Hepatocyte (in vitro differentiated cells): ENCODE measurements around the gene SYT10. TPM values are rescaled to one million over a fixed set of nuclear protein-coding genes. Genes with fewer than 3 reads are reported as not detected.
"Not testable (repeated sequence)": the region's sequence is repeated elsewhere in the genome, so short reads cannot be mapped to it uniquely, and the experiment has no call there.

ENCODE experiments used
- DNase-seq: peaks from one replicate; pipeline ENCODE4 v3.0.0-alpha.2; 2016; ENCODE audit warnings: low spot score
- H2AFZ ChIP-seq: fragments of 200-600 bp; sonication (generic); 2 replicates; pipeline ENCODE4 v1.6.0; 2016; ENCODE audit warnings: antibody characterized with exemption, mild to moderate bottlenecking
- H3K27ac ChIP-seq: fragments of 200-600 bp; sonication (generic); 2 replicates; pipeline ENCODE4 v1.5.1; 2016; ENCODE audit warnings: mild to moderate bottlenecking
- H3K27me3 ChIP-seq: fragments of 200-600 bp; sonication (generic); 2 replicates; pipeline ENCODE4 v1.6.1; 2016
- H3K36me3 ChIP-seq: fragments of 200-600 bp; sonication (generic); replicated peaks from 2 replicates; pipeline ENCODE4 v1.5.1; 2016; ENCODE audit warnings: low read depth; ENCODE audit not compliant: insufficient read depth
- H3K4me1 ChIP-seq: fragments of 200-600 bp; sonication (generic); 2 replicates; pipeline ENCODE4 v1.5.1; 2016; ENCODE audit warnings: mild to moderate bottlenecking, moderate library complexity; ENCODE audit not compliant: insufficient read depth
- H3K4me2 ChIP-seq: fragments of 200-600 bp; sonication (generic); 2 replicates; pipeline ENCODE4 v1.6.0; 2016
- H3K4me3 ChIP-seq: fragments of 200-600 bp; sonication (generic); 2 replicates; pipeline ENCODE4 v1.5.1; 2016; ENCODE audit warnings: mild to moderate bottlenecking
- H3K79me2 ChIP-seq: fragments of 200-600 bp; sonication (generic); 2 replicates; pipeline ENCODE4 v1.6.0; 2017; ENCODE audit warnings: mild to moderate bottlenecking
- H3K9me2 ChIP-seq: fragments of 200-600 bp; sonication (generic); replicated peaks from 2 replicates; pipeline ENCODE4 v1.6.0; 2017; ENCODE audit warnings: mild to moderate bottlenecking; ENCODE audit not compliant: insufficient read depth
- H3K9me3 ChIP-seq: fragments of 200-600 bp; sonication (generic); 2 replicates; pipeline ENCODE4 v1.5.1; 2016; ENCODE audit warnings: low read depth, mild to moderate bottlenecking
- H4K20me1 ChIP-seq: fragments of 200-600 bp; sonication (generic); 2 replicates; pipeline ENCODE4 v1.6.0; 2016; ENCODE audit warnings: mild to moderate bottlenecking; ENCODE audit not compliant: insufficient read depth, poor library complexity, severe bottlenecking
- EZH2 ChIP-seq: fragments of 200-600 bp; sonication (generic); IDR thresholded peaks from 2 replicates; pipeline ENCODE4 v1.6.1; 2016; ENCODE audit warnings: antibody characterized with exemption, mild to moderate bottlenecking, borderline replicate concordance
- EZH2phosphoT487 ChIP-seq: fragments of 200-600 bp; sonication (generic); IDR thresholded peaks from one replicate; pipeline ENCODE4 v1.6.1; 2018; ENCODE audit warnings: antibody characterized with exemption, mild to moderate bottlenecking, low read depth, moderate library complexity; ENCODE audit not compliant: unreplicated experiment, severe bottlenecking
- WGBS: methylation state at CpG from one replicate; pipeline ENCODE4 v1.1.6; 2016; ENCODE audit warnings: low lambda C conversion rate; ENCODE audit errors: missing lambda C conversion rate; 5-methylcytosine and 5-hydroxymethylcytosine counted together
- polyA plus RNA-seq: library from polyadenylated mRNA; unstranded; fragments of >200 nt; fragmentation: Nextera tagmentation; extraction: Ambion mirVana; gene quantifications from 2 replicates; pipeline ENCODE4 v1.2.1, GENCODE V29; 2016
- total RNA-seq: library from RNA; depleted of rRNA; stranded (reverse); fragments of >200 nt; gene quantifications from 2 replicates; pipeline ENCODE4 v1.2.3, GENCODE V29; 2014
- TF ChIP-seq, protein P1 (sequence below): fragments of 200-600 bp; sonication (generic); IDR thresholded peaks from 2 replicates; pipeline ENCODE4 v1.5.1; 2016; ENCODE audit warnings: antibody characterized with exemption, mild to moderate bottlenecking; ENCODE audit not compliant: poor library complexity

Gene SYT10
- total and polyA plus RNA-seq, 2 experiments from 2014 or later, result 1.7 to 2.5 TPM

DNA sequence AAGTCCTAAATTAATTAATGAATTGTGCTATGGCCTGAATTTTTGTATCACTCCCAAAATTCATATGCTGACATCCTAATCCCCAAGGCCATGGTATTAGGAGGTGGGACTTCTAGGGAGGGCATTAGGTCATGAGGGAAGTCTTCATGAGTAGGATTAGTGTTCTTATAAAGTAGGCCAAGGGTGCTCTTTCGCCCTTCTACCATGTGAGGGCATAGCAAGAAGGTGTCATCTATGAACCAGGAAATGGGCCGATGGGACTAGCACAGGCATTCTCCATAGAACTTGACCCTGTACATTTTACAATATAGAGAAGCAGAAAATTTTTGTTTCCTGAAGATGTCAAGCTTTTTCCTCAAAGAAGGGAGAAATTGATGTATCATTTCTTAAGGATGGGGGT lies 12.5 kb downstream of the SYT10 start:
- Histone ChIP-seq H3K4me2 (no peak overlapping the region), H3K27me3 (no peaks in the 10 kb centered on the region), H3K36me3 (no peaks in the 10 kb centered on the region), H3K4me3 (no peak overlapping the region), H4K20me1 (no peaks in the 10 kb centered on the region), H3K4me1 (no peaks in the 10 kb centered on the region), H3K79me2 (no peaks in the 10 kb centered on the region), H3K9me2 (no peaks in the 10 kb centered on the region), H2AFZ (no peak overlapping the region), H3K27ac (no peak overlapping the region), H3K9me3 (no peaks in the 10 kb centered on the region)
- 84% methylated on average over 2 of the region's 2 CpGs for WGBS
- peak; percentile 9 for DNase-seq
- no peak for TF ChIP-seq EZH2phosphoT487
- TF ChIP-seq, protein P1, sequence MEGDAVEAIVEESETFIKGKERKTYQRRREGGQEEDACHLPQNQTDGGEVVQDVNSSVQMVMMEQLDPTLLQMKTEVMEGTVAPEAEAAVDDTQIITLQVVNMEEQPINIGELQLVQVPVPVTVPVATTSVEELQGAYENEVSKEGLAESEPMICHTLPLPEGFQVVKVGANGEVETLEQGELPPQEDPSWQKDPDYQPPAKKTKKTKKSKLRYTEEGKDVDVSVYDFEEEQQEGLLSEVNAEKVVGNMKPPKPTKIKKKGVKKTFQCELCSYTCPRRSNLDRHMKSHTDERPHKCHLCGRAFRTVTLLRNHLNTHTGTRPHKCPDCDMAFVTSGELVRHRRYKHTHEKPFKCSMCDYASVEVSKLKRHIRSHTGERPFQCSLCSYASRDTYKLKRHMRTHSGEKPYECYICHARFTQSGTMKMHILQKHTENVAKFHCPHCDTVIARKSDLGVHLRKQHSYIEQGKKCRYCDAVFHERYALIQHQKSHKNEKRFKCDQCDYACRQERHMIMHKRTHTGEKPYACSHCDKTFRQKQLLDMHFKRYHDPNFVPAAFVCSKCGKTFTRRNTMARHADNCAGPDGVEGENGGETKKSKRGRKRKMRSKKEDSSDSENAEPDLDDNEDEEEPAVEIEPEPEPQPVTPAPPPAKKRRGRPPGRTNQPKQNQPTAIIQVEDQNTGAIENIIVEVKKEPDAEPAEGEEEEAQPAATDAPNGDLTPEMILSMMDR, result no peak
- TF ChIP-seq EZH2, result no peak

DNA sequence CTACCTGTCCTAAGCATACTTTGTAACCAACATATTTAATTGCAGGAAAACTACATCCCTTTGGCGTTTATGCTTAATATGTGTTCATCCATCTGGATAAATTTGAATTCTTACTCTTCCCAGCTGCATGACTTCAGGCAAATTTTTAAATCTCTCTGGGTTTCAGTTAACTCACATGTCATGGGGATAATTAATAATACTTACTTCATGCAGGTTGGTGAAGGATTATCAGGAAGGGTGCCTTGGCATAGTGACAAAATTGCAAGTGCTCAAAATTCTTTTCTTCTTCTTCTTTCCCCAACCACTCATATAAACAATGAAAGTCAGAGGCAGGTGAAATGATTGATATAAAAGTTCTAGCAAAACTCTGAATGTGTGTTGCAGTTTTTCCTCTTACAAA lies 15.9 kb downstream of the SYT10 start:
- H3K27ac ChIP-seq, result no peak overlapping the region
- H3K79me2 ChIP-seq, result no peaks in the 10 kb centered on the region
- H3K9me2 ChIP-seq, result no peaks in the 10 kb centered on the region
- TF ChIP-seq EZH2phosphoT487 (no peak), EZH2 (no peak)
- TF ChIP-seq, protein P1, result no peak
- H2AFZ ChIP-seq, result no peak overlapping the region
- no peaks in the 10 kb centered on the region for H3K36me3 ChIP-seq
- H3K4me3 ChIP-seq, result no peak overlapping the region
- no peaks in the 10 kb centered on the region for H3K27me3 ChIP-seq
- no peaks in the 10 kb centered on the region for H4K20me1 ChIP-seq
- WGBS, result 88% methylated on average over 1 of the region's 1 CpG
- no peak for DNase-seq
- no peaks in the 10 kb centered on the region for H3K9me3 ChIP-seq
- H3K4me1 ChIP-seq, result no peaks in the 10 kb centered on the region
- H3K4me2 ChIP-seq, result no peak overlapping the region

DNA sequence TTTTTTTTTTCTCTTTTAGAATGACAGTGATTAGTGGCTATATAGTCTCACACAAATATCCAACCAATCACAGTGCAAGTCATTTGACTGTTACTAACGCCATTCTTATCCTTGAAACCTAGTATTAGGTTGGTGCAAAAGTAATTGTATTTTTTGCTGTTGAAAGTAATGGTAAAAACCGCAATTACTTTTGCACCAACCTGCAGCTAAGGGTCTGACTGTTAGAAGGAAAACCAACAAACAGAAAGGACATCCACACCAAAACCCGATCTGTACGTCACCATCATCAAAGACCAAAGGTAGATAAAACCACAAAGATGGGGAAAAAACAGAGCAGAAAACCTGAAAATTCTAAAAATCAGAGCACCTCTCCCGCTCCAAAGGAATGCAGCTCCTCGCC lies 27.2 kb downstream of the SYT10 start:
- not testable (repeated sequence) for H3K4me1 ChIP-seq, H2AFZ ChIP-seq, H3K27ac ChIP-seq, H3K79me2 ChIP-seq, H3K9me2 ChIP-seq, H3K4me3 ChIP-seq, H3K4me2 ChIP-seq, H4K20me1 ChIP-seq, DNase-seq, H3K9me3 ChIP-seq, H3K27me3 ChIP-seq, H3K36me3 ChIP-seq
- 95% methylated on average over 6 of the region's 6 CpGs for WGBS

DNA sequence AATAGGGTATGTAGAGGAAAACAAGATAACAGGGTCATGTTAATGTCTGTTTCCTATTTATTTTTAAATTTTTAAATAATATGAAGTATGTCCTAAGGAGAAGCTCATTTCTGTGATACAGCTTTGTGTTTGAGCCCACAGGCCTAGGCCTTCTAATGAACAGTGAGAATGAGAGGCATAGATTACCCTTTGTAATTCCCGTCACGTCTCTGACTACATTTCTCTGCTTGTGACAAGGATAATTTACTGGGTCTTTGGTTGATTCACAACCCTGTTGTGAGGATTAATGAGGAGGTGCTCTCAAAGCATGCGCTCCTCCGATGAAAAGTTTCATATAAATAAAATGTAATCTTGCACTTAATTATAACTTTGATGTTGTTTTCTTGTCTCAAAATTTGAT lies 56.1 kb downstream of the SYT10 start:
- Histone ChIP-seq H3K9me3 (no peaks in the 10 kb centered on the region), H3K4me3 (no peak overlapping the region), H3K79me2 (no peaks in the 10 kb centered on the region), H3K27ac (no peak overlapping the region), H2AFZ (peak overlapping the region; percentile 15), H3K4me2 (no peak overlapping the region), H3K36me3 (no peaks in the 10 kb centered on the region), H3K27me3 (no peaks in the 10 kb centered on the region), H3K4me1 (no peaks in the 10 kb centered on the region), H4K20me1 (no peaks in the 10 kb centered on the region), H3K9me2 (no peaks in the 10 kb centered on the region)
- DNase-seq, result no peak
- no peak for TF ChIP-seq EZH2phosphoT487
- TF ChIP-seq, protein P1, result no peak
- no peak for TF ChIP-seq EZH2
- 79% methylated on average over 4 of the region's 4 CpGs for WGBS
